ENCODE results near the gene NOL3. TPM values are rescaled to one million over a fixed set of nuclear protein-coding genes. Genes with fewer than 3 reads are reported as not detected.

The NOL3 gene
- total and polyA plus RNA-seq, 9 of the 15 experiments (the other 6 are each of a cell fraction or from before 2014, with no cell fraction given): 0.45 to 14.0 (median 5.4) TPM

DNA sequence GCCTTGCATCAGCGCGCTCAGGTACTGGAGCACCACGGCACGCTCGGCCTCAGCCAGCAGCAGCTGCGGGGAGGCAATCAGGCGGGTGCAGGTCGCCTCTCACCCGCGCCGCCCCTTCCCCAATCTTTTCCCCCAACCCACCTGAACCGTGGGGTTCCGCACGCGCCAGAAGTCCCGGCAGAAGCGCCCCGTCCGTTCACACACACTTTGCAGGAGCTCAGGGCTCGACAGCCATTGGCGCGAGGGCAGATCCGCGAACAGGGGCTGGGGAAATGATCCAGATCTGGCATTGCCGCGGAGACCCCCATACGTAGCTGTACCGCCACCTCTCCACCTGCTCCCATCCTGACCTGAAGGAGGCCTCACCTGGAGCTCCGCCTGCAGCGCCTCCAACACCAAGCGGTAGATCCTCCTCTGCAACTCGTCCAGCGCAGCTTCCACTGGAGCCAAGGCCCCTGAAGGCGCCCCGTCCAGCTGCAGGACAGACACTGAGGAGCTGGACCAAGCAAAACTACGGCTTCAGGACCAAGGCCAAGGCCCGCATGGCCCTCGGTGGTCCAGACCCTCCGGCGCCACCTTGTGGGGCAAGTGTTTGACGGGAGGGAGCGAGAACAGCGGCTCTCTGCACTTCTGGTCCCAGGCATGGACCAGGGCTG, 14.8 kb downstream of the NOL3 start (continued):
- TF ChIP-seq ELF1 (tag; IDR thresholded peaks at IDR 0.05) (no peak), XRCC3 (IDR thresholded peaks at IDR 0.05) (no peak), ILK (tag; IDR thresholded peaks at IDR 0.05; ENCODE audit: borderline replicate concordance, low read depth) (no peak), U2AF2 (optimal IDR thresholded peaks at IDR 0.05; ENCODE audit: low read depth, low read length) (no peak), MAFG (tag; conservative IDR thresholded peaks at IDR 0.05) (no peak), NR1H2 (CRISPR knock-in tag; IDR thresholded peaks at IDR 0.05) (no peak), FOXM1 (IDR thresholded peaks at IDR 0.05; ENCODE audit: low read depth) (no peak), FOXM1 (CRISPR knock-in tag; IDR thresholded peaks at IDR 0.05; ENCODE audit: low read depth) (0 out of 2 replicates have a peak, but pooled peaks have one; percentile 69), ZNF121 (CRISPR knock-in tag; conservative IDR thresholded peaks at IDR 0.05) (no peak), PML (IDR thresholded peaks at IDR 0.05; ENCODE audit: low read length) (no peak), LEF1 (IDR thresholded peaks at IDR 0.05) (no peak), ZNF224 (CRISPR knock-in tag; IDR thresholded peaks at IDR 0.05) (peak; percentile 93), KLF1 (tag; IDR thresholded peaks at IDR 0.05) (no peak), RBM39 (optimal IDR thresholded peaks at IDR 0.05; ENCODE audit: low read depth, low read length) (no peak), TEAD1 (CRISPR knock-in tag; IDR thresholded peaks at IDR 0.05) (peak in 1 of 2 experiments; percentile 93; a peak in 2 of 4 replicates), ERF (CRISPR knock-in tag; IDR thresholded peaks at IDR 0.05) (no peak), SIX5 (IDR thresholded peaks at IDR 0.05; ENCODE audit: borderline replicate concordance in 1 of 2, insufficient read depth in 1 of 2, low read depth in 1 of 2, low read length in 2 of 2) (no peak), ZNF584 (CRISPR knock-in tag; IDR thresholded peaks at IDR 0.05; ENCODE audit: low read depth) (no peak), ZC3H11A (IDR thresholded peaks at IDR 0.05; ENCODE audit: low read depth, low read length) (no peak), POLR2AphosphoS2 (IDR thresholded peaks at IDR 0.05; ENCODE audit: low read length) (no peak)
- TF ChIP-seq, protein P1, sequence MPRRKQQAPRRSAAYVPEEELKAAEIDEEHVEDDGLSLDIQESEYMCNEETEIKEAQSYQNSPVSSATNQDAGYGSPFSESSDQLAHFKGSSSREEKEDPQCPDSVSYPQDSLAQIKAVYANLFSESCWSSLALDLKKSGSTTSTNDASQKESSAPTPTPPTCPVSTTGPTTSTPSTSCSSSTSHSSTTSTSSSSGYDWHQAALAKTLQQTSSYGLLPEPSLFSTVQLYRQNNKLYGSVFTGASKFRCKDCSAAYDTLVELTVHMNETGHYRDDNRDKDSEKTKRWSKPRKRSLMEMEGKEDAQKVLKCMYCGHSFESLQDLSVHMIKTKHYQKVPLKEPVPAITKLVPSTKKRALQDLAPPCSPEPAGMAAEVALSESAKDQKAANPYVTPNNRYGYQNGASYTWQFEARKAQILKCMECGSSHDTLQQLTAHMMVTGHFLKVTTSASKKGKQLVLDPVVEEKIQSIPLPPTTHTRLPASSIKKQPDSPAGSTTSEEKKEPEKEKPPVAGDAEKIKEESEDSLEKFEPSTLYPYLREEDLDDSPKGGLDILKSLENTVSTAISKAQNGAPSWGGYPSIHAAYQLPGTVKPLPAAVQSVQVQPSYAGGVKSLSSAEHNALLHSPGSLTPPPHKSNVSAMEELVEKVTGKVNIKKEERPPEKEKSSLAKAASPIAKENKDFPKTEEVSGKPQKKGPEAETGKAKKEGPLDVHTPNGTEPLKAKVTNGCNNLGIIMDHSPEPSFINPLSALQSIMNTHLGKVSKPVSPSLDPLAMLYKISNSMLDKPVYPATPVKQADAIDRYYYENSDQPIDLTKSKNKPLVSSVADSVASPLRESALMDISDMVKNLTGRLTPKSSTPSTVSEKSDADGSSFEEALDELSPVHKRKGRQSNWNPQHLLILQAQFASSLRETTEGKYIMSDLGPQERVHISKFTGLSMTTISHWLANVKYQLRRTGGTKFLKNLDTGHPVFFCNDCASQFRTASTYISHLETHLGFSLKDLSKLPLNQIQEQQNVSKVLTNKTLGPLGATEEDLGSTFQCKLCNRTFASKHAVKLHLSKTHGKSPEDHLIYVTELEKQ (CRISPR knock-in tag; IDR thresholded peaks at IDR 0.05): no peak
- TF ChIP-seq, protein P2, sequence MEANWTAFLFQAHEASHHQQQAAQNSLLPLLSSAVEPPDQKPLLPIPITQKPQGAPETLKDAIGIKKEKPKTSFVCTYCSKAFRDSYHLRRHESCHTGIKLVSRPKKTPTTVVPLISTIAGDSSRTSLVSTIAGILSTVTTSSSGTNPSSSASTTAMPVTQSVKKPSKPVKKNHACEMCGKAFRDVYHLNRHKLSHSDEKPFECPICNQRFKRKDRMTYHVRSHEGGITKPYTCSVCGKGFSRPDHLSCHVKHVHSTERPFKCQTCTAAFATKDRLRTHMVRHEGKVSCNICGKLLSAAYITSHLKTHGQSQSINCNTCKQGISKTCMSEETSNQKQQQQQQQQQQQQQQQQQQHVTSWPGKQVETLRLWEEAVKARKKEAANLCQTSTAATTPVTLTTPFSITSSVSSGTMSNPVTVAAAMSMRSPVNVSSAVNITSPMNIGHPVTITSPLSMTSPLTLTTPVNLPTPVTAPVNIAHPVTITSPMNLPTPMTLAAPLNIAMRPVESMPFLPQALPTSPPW (CRISPR knock-in tag; IDR thresholded peaks at IDR 0.05): no peak
- TF ChIP-seq, protein P3, sequence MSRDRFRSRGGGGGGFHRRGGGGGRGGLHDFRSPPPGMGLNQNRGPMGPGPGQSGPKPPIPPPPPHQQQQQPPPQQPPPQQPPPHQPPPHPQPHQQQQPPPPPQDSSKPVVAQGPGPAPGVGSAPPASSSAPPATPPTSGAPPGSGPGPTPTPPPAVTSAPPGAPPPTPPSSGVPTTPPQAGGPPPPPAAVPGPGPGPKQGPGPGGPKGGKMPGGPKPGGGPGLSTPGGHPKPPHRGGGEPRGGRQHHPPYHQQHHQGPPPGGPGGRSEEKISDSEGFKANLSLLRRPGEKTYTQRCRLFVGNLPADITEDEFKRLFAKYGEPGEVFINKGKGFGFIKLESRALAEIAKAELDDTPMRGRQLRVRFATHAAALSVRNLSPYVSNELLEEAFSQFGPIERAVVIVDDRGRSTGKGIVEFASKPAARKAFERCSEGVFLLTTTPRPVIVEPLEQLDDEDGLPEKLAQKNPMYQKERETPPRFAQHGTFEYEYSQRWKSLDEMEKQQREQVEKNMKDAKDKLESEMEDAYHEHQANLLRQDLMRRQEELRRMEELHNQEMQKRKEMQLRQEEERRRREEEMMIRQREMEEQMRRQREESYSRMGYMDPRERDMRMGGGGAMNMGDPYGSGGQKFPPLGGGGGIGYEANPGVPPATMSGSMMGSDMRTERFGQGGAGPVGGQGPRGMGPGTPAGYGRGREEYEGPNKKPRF (IDR thresholded peaks at IDR 0.05; ENCODE audit: low read depth, low read length): no peak
